ENCODE measurements around the gene ENOPH1.

GRCh38 chr4:82495666-82496065 lies 65.3 kb downstream of the ENOPH1 start:
- TF ChIP-seq, protein P1, sequence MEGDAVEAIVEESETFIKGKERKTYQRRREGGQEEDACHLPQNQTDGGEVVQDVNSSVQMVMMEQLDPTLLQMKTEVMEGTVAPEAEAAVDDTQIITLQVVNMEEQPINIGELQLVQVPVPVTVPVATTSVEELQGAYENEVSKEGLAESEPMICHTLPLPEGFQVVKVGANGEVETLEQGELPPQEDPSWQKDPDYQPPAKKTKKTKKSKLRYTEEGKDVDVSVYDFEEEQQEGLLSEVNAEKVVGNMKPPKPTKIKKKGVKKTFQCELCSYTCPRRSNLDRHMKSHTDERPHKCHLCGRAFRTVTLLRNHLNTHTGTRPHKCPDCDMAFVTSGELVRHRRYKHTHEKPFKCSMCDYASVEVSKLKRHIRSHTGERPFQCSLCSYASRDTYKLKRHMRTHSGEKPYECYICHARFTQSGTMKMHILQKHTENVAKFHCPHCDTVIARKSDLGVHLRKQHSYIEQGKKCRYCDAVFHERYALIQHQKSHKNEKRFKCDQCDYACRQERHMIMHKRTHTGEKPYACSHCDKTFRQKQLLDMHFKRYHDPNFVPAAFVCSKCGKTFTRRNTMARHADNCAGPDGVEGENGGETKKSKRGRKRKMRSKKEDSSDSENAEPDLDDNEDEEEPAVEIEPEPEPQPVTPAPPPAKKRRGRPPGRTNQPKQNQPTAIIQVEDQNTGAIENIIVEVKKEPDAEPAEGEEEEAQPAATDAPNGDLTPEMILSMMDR (conservative IDR thresholded peaks at IDR 0.05): no peak
- no peak for TF ChIP-seq EZH2 (IDR thresholded peaks at IDR 0.05; ENCODE audit: low read depth)
